Measurements from ENCODE around the gene SDK1.

SDK1 gene

DNA sequence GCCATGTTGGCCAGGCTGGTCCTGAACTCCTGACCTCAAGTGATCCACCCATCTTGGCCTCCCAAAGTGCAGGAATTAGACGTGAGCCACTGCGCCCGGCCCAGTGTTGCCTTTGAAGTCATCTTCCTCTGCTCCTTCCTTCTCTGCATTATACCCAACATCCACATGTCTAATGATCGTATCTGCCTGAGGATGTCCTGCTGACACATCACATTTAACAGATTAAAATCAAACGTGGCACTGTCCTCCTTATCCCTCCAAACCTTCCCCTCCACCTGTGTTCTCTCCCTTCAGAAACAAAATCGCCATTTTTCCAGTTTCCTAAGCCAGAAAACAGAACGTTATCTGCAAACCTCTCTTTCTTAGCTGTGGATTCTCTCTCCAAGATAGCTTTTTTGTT lies 8.4 kb upstream of the SDK1 start:
- DNase-seq = no peak

DNA sequence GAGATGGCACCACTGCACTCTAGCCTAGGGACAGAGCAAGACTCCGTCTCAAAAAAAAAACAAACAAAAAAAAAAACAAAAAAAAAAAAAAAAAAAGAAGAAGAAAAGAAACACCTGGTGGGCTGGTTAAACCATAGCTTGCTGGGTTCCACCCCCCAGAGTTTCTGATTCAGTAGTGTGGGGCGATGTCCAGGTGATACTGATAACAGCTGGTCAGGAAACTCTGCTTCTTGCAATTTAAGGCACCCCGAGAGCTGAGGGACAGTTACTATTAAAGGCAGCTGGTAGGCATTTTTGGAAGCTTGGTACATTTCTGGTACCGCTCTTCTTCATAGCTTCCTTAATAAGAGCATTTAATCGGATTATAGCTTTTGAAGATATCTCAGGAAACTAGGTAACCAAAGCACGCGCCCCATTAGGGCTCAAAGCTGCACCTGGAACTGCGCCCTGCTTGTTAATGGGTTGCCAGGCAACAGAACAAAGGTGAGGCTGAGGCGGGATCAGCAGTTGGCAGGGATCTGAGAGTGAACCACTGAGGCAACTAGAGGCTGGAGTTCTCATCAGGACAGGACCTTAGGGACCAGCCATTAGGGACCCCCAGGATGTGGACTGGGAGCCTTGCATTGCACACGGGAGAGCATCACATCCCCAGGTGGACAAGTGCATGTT lies 6.5 kb upstream of the SDK1 start:
- DNase-seq = no peak

DNA sequence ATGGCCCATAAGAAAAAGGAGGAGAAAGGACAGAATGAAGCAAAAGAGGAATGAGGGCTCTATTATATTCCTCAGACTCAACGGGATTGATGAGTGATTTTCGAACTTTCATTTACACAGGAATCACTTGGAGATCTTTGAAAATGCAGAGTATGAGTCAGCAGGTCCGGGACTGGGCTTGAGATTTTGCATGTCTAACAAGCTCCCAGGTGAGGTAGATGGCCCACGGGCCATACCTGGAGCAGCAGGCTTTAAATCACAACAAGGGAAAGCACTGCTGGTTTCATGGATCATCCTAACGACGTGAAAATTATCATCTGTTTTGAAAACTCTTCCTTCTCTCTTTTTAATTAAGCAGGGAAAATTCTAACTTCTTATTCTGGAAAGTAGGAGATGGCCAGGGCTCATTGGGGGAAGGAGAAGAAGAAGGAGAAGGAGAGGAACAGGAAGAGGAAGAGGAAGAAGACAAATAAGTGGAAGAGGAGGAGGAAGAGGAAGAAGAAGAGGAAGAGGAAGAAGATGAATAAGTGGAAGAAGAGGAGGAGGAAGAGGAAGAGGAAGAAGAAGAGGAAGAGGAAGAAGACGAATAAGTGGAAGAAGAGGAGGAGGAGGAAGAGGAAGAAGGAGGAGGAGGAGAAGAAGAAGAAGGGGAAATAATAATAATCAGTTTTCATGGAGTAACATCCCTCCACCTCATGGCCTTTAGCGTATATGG lies 3.8 kb upstream of the SDK1 start:
- no peak for DNase-seq

DNA sequence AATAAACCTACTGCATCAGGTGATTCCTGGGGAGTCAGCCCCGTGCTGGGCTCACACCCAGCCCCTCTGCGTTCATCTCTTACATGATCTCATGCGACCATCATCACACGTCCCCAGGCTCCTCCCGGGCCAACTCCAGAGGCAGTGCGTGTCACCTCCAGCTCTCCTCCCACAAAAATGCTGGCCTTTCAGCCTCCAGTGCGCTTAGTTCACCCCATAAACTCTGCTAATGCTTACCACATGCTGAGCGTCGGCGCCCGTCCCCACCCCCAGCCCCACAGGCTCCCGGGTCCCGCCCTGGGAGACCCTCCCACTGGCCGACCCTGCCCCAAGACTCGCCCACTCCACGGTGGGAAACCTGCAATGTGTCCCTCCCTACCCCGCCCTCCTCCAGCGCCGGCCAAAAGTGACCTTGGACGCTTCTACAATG lies 816 bp upstream of the SDK1 start:
- no peak for DNase-seq

DNA sequence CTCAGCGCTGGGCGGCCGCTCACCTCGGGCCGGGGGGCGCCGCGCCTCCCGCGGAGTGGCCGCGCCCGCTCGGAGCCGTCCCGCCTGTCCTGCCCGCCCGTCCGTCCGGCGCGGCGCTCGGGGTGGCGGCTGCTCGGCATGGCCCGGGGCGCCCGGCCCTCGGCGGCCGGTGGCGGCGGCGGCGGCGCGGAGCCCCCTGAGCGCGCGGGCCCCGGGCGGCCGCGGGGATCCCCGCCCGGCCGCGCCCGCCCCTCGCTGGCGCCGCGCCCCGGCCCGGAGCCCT lies 338 bp downstream of the SDK1 start:
- no peak for DNase-seq

DNA sequence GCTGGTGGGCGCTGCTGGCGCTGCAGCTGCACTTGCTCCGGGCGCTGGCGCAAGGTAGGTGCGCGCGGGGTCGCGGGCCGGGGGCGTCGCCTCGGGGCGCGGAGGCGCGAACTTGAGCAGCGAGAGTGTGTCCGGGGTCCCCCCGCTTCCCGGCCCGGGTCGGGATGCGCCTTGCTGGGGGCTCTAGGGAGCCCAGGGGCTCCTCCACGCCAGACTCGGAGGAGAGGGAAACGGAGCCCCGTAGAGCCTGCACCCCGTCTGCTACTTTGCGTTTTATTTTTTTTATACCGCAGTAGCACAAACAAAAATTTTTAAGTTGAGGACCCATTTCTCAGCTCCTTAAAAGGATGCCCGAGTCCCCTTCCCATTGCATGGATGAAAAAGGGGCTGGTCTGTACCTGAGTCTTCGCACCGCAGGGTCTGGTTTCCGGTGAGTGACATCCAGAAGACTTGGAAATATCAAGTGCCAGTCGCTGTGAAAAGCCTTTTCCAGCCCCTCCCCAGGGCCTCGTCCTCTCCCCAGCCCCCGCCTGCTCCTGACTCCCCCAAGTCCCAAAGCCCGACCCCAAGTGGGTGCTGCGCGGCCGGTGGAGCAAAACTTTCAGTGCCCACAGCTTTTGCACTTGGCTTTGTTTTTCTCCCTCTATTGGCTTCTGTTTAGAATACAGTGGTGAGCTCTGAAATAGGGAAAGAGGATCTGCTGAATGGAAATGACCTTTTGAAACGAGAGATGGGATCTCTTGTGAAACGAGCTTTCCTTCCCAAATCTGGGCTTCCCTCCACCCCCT lies 973 bp downstream of the SDK1 start:
- no peak for DNase-seq

DNA sequence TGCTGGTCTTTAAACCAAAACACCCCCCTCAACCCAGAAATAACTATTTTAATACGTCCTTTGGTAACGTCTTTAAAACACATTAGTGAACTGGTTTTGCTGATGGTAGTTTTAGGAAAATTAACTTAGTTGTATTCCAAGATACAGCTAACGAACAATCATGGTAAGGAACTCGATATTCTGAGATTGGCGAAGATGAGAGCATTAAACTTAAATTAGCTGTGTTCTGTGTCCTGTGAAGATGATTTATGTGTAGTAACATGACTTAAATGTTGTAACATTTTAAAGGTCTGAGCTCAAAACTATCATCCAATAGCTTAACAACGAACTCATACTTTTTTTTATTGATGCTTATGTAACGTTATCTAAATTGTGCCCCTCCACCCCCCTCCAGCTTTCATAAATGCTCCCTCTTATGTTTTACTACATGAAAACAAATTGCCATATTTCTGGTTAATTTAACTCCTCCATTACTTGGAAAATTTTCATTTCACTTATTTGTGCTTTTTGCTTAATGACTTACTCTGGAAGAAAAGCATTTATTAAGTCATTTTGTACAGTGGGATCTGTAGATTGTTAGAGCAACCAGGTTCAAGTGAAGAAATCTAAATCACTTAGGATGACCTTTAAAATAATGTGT lies 1.7 kb downstream of the SDK1 start:
- no peak for DNase-seq

DNA sequence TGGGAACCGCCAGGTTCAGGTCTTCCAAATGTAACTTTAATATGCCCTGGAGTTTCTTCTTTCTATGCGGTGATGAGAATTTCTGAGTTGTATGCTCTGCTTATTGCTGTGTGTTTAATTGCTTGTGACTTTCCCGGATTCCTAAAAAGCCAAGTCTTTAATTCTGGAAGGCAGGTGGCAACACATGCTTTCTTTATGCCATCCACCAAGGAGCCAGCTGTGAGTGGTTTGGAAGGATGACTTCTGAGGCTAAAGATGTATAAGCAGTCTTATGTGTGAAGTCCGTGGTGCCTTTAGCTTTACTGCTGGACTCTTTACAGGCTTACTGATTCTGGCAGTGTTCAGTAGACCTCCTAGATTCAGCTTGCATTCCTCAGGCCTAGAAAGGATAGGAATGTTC lies 3.1 kb downstream of the SDK1 start:
- DNase-seq = no peak

DNA sequence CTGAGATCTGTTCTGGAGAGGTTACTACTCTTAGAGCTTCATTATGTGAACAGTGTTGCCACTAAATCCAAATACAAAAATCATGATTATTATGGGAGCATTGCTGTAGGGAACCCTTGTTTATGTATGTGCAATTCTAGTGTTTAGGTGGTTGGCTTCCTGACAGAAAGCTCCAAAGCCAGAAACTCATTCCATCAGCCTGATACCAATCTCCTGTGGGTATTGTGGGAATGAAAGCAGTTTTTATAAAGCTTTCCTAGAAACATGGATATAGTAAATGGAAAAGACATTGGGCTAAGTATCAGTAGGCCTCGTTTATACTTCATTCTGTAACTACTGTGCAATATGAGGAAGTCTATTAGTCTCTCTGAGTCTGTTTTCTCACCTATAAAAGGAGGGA lies 6.4 kb downstream of the SDK1 start:
- DNase-seq = no peak

DNA sequence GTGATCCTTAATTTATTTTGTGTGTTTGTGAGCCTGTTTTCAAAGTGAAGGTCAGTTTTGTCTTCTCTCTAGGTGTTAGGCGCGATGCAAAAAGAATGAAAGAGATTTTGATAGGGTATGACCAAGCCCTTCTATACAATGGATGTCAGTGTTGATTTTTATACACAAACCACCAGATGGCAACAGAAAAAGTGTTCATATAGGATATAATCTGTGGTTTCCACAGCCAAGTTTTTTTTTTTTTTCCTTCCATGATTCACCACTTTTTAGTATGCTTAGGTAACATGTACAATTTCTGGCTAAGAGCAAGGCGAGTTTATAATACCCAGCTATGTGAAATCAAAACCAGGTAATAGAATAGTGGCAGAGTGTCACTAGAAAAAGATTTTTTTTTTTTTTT lies 8.1 kb downstream of the SDK1 start:
- no peak for DNase-seq

DNA sequence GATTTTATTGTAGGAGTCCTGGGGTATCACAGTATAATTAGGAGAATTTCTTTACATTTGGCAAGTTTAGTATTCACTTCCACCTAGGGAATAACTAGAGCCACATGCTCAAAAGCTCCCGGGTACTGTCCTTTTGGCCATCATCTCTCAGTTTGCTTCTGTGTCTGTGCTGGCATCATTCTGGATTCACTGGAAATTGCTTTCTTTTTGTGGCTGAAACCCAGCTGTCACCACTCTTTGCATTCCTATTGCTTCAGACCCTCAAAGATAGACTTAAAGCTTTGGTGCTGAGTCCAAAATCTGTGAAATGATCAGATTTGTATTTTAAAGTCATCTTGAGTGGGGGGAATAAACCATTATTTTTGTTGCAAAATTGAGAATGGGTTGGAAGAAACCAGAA lies 8.9 kb downstream of the SDK1 start:
- no peak for DNase-seq

DNA sequence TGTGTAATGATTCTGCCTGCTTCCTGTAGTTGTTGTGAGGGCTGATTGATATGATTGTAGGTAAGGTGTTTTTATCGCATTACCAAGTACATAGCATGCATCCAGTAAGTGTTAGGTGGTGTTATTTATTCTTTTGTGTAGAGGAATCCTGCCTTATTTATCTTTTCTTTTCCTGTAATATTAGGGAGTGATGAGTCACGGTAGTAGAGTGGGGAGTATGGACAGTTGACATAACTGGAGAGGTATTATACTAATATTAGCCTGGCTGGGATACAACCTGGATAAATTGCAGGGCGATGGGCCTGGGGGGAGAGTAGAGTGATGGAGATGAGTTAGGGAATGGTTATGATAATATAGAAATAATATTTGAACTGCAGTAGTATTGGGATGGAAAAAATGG lies 9.8 kb downstream of the SDK1 start:
- DNase-seq = no peak

DNA sequence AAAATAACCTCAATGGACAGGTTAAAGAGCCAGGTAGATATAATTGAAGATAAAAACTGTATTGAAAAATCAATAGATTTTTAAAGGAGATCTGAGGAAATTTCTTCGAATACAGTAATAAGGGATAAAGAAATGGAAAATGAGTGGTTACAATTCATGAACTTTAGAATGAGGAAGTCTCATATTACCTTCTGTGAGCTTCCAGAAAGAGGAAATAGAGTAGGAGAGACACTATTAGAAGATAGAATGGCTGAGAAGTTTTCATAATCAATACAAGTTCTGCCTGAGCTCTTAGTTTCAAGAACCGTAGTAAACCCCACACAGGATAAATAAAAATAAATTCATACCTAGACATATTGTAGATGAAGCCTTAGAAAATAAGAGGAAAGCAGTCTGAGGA lies 11.5 kb downstream of the SDK1 start:
- DNase-seq = no peak

DNA sequence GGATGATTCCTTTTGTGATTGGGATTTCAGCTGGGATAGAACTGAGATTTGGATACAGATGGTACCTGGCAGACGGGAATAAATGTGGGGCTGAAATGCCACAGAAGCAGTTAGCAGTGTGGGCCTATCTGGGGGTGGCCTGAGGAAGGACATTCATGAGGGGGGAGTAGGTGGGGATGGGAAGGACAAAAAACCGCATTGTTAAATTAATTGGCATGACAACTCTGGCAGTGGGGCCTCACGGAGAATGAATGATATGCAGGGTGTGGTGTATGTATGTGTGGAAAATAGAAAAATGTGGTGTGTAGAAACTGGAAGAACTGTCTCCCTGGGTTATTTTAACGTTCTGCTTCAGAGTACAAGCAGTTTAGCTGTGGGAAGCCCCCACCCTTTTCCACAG lies 17.8 kb downstream of the SDK1 start:
- DNase-seq = no peak

DNA sequence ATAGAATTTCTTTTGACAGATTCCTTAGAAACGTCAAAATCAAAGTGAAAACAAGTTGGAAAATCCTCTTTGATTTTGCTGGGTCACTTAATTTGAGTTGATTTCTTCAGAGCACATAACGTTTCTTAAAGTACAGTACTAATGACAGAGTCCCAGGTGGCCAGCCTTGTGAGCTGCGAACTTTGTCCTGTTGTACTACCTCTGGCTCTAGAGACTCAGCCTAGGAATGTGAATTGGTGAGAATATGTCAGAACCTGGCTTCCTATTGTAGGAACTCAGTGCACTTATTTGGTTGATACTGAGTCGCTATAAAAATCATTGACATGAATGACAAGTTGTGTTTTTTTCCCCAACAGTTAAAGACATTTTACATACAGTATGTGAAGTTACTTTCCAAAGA lies 20.2 kb downstream of the SDK1 start:
- DNase-seq = no peak

DNA sequence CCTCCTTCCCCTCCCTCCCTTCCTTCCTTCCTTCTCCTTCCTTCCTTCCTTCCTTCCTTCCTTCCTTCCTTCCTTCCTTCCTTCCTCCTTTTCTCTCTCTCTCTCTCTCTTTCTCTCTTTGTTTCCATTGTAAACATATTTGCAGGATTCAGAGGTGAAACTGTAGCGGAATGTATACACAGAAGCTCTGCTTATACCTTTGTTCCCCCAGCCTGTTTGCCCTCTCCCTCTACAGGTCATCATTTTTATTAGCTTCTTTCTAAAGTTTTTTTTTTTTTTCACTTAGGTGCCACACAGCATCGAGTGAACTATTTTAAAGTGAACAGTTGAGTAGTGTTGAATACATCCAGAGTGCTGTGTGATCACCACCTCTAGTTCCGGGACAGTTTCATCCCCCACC lies 20.7 kb downstream of the SDK1 start:
- DNase-seq = no peak

DNA sequence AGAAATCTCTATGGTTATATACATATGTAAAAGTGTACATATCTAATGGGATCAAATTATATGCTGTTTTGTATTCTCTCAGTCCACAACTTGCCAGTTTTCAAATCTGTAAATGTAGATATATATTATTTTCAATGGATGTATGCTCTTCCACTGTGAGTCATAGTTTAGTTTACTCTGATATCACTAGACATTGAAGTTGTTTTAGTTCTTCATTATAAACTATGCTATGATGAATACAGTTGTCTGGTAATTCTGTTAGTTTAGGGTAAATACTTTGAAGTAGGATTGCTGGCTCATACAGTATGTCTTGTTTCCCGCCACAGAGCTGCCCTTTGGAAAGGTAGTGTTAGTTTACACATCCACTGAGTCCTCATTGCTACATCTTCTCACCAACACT lies 25.2 kb downstream of the SDK1 start:
- DNase-seq = no peak

DNA sequence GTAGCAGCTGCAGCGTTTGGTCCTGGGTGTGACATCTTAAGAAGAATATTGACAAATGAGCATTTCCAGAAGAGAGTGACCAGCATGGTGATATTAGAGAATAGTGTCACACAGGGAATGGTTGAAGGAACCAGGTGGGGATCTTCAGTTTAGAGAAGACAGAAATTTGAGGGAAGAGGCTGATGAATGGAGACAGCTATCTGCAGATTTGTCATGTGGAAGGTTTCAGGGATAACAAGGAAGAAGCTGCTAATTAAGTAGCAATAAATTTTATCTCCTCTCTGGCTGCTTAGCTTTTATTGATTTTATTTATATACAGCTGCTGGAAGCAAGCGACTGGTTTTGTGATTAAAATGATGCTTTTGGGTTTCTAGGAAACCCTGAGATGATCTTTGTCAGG lies 26.0 kb downstream of the SDK1 start:
- DNase-seq = no peak

DNA sequence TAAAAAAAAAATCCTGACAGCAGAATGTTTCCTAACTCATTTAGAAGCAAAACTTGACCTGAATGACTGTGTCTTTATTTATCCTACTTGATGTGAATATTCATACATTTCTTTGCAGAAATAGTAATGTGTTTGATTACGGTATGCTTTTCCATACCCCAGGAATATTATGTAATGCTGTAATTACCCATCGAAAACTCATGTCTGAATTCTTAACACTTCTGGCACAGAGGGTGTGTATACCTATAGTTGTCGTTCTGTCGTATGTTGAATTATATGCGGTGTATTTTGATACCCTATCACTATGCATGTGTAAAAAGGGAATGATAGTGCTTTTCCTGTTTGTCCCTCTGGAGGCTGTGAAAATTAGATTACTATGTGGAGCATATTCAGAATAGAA lies 26.6 kb downstream of the SDK1 start:
- no peak for DNase-seq

DNA sequence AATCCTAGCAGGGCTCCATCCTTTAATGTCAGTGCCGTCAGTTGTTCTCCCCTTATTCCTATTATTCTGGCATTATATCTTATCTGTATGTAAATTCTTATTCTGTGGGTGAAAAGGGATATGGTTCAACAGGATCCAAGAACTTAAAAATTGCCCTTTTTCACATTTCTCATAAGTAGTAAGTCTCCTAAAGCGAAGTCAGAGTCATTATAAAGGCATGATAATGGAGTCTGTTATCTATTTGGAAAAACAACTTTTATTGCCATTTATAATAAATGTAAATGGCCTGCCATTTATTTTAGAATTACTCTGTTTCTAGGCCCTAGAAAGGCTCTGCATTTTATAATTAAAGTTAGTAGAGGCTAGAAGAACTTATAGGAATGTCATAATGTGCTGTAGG lies 31.3 kb downstream of the SDK1 start:
- no peak for DNase-seq

DNA sequence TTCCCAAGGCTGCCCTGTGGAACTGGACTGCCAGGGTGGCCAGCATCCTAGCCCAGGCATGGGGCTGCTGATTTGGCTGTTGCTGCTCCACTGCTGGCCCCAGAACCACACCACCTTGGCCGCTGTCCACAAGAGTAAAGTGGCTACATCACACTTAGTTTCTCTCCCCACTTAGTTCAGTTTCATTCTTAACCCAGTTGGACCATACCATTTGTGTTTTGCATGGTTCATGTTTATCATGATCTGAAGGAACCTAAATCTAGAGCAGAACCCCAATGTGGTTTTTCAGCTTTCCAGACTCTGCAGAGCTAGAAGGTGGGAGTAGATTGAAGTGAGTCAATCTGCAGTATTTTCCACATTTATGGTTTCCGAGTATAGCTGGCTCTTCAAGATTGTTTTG lies 32.8 kb downstream of the SDK1 start:
- DNase-seq = no peak

DNA sequence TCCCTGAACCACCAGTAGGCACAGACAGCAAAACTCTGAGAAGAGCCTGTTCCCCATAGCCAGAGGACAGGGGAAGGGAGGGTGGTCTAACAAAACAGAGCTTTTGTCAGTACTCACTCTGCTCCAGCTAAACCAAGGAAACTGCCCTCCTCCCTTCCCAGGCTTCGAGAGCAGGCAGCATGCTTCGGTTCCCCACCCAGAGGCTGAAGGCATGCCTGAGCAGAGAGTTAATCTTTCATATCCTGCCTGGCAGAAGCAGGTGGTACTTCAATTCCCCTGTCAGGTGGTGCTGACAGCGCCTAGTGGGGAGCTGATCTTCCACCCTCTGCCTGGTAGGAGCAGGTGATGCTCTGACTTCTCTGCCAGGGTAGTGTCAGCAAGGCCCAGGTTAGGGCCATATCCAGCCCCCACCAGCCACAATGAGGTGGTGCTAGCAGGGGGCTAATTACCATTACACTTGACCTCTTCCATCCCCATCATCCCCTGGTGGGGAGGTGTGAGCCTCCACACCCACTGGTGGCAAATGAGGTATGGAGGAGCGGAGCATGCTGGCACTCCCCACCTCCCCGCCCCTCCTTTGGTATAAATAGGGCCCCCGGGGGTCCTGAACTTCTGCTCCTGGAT lies 35.1 kb downstream of the SDK1 start:
- no peak for DNase-seq

DNA sequence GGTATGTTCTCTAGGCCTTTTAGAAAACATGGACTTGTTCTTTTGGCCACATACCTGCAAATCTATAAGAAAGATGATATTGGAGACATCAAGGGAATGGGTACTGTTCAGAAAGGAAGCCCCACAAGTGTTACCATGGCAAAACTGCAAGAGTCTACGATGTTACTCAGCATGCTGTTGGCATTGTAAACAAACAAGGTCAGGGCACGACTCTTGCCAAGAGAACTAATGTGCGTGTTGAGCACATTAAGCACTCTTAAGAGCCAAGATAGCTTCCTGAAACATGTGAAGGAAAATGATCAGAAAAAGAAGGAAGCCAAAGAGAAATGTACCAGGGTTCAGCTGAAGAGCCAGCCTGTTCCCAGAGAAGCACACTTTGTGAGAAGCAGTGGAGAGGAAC lies 37.1 kb downstream of the SDK1 start:
- no peak for DNase-seq

Data from NCI-H446 treated with DMSO at 0.1 percent for 48 hours (cell line).